GM21423 (cell line): ENCODE data around the gene NELL1.

ENCODE experiments used
- ATAC-seq: cut with Tn5 transposase; IDR thresholded peaks from one replicate; pipeline ENCODE4 v1.9.1; 2021; ENCODE audit warnings: mild to moderate bottlenecking, moderate library complexity; ENCODE audit not compliant: unreplicated experiment

The NELL1 gene

DNA sequence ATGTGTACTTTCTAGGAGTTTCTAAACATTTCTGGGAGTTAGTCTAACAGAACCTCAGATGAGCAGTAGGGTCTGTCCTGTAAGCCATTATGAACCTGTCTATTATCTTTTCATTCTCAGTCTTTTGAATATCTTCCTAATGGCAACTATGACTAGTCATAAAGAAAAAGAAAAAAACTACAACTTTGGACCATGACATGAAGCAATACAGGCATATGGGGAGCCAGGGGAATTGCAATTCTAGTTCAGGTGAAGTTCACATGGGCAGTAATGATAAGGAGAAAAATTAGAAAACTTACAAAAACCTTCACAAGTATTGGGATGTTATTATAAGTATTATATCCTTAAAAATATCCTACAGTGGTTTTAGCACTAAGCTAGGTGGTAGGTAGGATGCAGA lies 874.5 kb downstream of the NELL1 start:
- no peak for ATAC-seq

DNA sequence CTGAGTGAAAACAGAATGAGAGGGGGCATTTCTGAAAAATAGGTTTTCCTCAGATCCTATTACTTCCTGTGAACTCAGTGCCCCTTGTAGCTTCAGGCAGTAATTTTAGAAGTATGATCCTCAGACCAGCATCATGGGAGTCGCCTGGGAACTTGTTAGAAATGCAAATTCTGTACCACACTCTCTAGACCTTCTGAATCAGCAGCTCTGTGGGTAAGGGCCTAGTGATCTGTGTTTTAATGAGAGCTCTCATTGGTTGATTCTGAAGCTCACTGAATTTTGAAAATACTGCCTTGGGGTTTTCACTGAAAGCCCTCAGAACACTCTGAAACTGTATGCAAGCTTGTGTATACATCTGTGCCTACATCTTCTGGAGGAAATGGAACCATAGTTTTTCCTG lies 876.3 kb downstream of the NELL1 start:
- no peak for ATAC-seq

DNA sequence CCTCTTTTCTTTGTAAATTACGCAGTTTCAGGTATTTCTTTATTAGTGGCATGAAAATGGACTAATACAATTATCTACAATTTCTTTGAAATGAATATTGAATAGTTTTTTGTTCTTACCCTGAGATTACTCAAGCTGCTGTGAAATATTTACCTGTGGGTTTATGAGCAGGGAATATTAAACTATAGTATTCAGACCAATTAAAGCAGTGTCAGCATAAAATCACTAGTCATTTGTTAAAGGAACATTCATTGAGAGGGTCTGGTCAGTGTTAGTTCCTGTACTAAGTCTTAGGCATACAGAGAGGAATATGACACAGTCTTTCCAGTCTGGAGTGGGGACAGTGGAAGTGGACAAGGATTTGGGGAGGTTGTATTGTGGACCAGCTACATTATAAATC lies 877.3 kb downstream of the NELL1 start:
- ATAC-seq, result no peak

DNA sequence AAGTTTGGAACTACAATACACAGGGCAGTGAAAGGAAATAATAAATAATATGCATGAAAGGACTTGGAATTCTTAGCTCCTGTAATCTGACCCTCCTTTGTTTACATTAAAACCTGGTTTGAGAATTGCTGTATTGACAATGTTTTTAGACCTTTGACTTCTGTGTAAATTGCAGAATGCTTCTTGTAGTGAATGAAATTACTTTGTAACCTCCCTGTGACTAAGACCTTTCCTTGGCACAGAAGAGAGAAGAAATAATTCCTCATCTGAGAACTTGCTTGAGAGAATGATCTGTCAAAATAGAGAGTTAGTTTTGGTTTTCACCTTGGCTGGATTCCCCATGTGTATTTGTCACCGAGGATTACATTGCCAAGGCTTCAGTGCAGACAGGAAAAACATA lies 883.5 kb downstream of the NELL1 start:
- no peak for ATAC-seq

DNA sequence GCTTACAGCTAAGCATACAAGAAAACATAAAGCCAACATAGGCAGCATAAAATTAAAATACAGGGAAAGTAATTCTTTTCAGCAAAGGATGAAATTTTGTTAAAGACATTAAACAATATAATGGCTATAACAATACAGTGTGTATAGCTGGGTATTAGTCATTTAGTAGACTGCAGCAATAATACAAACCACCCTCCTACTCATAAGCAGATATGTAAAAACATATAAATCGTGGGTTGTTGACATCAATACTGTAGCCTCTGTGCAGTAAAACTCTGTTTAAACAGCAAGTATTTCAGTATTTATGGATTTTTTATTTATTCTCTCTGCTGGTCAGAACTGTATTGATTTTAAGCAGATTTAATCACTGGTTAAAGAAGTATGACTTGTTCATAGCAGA lies 884.4 kb downstream of the NELL1 start:
- ATAC-seq, result no peak

DNA sequence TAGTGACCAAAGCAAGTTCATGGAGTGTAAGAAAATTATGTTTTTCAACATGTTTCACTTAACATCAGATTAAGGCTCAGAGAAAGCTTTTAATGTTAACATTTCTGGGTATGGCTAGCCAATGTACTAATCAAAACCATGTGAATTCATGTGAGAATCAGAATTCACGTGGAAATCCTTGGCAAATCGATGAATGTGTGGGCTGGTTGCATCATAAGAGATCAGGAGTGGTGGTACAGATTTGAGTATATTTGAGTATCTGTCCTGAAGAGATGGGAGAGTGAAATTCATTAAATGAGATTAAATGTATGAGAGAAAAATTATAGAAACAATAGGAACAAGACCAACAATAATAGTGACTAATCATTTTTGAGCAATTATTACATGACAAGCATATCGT lies 884.9 kb downstream of the NELL1 start:
- no peak for ATAC-seq

DNA sequence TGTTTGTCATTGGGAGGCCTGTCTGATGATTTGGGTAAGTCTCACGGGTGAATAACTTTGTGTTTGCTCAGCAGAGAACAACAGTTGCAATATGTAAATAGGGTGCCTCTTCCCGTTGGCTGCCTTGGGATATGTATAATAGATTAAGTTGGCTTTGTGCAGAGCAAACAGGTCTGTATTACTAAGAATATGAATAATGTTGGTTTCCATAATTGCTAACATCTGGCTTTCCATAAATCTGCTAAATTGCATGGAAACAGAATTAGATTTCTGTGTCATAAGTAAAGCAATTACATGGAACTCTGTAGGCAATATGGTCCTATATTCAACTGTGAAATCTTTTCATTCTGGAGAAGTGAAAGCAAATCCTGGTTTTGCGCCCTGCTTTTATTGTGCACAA lies 887.5 kb downstream of the NELL1 start:
- no peak for ATAC-seq

DNA sequence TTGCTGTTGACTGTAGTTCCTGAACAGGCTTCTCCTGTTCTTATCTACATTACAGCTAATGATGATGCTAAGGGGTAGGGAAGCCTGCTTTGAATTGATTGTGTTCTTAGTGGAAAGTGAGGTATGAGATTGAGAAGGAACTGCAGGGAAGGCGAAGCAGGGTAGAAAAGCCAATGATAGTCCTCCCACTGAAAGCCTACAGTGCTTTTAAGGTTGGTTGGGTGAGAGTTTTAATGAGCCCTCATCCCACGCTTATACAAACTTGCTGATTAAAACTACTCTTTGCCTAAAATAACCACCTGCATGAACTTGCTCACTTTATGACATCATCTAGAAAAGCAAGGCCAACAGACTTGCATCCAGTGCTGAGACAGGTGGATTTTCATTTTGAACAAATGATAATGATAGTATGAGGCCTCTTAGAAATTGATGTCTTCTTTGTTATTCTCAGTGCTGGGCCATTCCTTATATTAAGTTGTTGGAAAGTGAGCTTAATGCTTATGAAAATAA lies 891.1 kb downstream of the NELL1 start:
- no peak for ATAC-seq

DNA sequence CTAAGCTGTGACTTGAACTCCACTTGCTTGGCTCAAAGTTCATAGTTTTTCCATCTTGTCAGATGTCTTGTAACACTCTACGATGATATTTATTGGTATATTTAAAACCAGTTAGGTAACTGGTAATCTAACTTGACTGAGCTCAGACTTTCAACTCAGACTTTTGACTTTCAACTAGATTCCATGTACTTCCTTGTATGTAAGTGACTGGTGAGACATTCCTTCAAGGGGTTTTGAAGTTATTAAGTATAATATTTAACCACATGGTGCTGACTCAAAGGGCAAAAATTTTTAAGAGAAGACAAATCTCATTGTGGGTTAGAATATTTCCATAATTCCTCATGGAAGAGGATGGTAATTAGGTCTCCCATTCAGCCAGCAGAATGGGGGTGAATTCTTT lies 892.2 kb downstream of the NELL1 start:
- no peak for ATAC-seq

DNA sequence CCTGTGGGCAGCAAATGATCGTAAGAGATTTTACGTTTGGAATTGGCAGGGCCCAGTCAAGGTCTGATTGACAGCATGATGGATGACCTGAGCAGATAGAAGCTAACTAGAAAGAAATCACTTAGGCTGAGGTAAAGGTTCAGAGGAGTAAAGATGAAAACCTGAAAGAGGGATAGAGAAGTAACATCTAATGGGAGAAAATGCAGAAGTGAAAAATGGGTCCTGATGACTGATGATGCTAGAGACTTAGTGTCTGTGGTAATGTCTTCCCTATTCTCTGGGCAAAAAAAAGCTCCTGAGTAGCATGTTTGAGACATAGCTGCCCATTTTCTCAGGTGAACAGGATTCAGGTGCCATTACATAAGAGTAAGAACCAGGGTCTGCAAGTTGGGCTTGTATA lies 894.7 kb downstream of the NELL1 start:
- peak; percentile 48 for ATAC-seq

DNA sequence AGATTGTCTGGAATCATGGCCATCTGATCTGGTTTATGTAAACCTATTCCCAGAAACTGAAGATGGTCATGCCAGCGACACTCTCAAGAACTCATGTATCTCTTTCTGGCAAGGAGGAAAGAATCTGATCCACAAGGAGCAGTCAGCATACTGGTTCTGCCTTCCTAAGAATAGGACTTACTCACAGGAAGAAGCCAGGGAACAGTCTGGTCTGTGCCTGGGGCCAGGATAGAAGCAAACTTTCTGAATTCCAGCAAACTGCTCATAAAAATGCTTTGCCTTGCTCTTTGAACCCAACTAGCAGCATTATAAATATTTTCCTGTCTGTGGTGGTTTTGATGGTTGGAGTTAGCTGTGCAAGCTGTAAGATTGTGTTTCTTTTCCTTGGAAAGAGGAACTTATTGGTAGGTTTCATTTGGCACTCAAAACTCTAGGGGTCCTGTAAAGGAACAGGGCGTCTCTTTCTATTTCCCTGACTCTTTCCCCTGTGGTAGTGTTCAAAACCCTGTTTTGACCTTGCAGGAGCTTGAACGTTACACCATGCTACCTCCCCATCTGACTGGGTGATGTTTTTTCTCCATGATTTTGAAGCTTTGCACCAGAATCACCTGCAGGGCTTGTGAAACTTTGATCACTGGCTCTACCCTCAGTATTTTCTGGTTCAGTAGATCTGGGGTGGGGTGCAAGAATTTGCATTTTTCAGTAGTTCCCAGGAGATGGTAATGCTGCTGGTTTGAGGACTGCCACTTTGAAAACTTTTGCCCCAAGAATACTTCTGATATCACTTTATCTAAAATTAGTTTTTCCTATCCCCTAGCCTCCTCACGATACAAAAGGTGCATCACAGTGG lies 895.7 kb downstream of the NELL1 start:
- ATAC-seq, result no peak

DNA sequence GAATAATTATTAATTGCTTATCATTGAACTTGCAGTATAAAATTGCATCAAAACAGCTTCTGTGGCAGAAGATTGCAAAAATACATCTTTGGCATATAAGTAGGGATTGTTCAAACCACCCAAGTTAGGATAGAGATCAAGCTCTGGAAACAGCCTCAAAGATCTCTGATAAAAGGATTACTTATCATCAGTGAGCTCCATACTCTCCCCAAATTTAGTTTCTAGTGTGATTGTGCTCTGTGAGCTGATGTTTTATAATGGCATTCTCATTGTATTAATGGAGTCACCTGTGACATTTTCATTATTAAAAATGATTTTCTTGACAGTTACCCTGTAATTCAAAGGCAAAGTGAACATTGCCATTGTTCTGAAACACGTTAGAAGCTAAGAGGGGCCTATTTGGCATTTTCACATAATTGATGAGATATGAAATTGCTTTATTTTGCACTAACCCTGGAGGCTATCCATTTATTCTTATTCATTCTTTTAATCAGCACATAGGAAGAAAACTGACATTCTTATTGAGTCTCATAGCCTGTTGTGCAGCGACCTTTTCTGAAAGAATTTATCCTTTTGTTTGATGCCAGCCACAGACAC lies 897.2 kb downstream of the NELL1 start:
- ATAC-seq, result no peak

DNA sequence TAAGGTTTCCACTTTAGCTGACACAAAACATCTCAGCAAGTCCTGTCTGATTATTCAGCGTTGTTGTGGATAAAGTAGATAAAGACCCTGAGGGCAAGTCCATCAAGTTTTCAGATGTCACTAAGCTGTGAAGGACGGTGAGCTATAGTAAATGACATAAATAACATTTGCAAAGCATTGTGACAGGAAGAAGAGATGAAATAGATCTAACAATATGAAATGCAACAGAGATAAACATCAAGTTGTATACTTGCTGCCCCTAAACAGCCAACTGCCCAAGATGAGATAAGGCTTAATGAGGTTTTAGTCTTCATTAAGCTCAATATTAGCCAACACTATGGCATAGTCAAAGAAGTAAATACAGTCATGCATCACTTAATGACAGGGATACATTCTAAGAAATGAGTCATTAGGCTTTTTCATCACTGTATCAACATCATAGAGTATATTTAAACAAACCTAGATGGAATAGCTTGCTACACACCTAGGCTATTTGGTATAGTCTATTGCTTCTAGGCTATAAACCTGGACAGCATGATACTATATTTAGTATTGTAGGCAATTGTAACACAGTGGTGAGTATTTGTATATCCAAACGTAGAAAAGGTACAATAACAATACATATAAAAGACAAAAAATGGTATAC lies 898.4 kb downstream of the NELL1 start:
- ATAC-seq, result no peak

DNA sequence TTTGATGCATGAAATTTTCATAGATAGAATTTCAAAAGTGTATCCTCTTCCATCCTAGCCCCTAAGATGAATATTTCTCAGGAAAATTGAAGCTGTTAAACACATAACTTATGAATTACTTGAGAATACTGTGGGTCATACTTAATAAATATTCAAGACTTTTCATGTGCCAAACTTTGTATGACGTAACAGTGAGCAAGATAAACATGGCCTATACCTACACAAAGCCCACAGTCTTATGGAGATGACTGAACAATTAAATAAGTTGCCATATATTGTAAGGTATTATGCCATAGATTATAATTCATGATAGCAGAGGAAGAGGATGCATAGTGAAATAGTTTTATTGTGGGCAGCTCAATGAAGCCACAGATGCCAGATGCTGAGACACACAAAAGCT lies 902.8 kb downstream of the NELL1 start:
- no peak for ATAC-seq

DNA sequence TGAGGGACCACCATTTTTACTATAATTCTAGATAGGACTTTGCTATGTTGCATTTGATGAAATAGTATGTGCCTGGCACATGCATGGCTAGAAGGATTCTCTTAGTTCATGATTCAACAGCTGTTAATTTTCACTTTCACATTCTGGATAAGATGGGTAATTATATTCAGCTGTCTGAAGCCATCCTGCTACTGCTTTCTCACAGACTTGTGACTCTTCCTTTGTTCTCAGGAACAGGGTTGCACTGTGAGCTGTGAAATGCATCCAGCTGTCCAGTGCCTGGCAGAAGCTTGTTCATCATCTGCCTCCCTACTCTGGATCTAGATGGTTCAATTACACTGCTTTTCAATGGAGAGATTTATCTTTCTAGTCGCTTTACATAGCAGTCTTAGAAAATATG lies 913.4 kb downstream of the NELL1 start:
- no peak for ATAC-seq

DNA sequence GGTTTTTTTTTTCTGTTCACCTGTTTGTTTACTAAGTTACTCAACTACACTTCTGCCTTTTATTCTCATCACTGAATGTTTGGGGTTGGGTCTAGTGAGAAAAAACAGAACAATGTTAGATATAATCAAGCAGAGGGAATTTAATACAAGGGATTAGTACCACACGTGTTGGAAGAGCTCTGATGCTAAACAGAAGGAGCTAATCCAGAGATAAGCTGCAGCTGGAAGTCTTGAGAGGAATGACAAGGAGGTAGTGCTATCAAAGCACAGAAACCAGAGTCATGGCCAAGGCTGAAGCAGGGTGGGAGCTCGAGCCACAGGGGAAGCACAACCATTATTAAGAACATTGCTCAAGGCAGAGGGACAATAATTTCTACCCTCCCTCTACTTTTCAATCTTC lies 919.4 kb downstream of the NELL1 start:
- ATAC-seq, result no peak

DNA sequence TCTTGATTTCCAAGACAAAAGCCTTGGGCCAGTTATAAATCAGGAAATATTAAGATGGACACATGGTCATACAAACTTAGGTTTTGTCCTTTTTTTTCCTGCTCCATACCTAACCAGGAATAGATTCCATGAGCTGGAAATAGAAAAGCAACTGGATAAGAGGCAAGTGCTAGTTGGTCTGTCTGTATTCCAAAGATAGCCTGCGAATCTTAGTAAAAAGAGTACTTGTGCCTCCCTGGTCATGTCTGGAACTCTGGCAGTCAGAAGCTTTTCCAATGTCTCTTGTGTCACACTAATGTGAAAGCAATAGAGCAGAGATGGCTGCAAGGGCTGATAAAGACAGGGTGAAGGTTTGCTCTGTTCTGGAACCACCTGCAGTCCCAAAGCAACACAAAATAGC lies 933.3 kb downstream of the NELL1 start:
- no peak for ATAC-seq

DNA sequence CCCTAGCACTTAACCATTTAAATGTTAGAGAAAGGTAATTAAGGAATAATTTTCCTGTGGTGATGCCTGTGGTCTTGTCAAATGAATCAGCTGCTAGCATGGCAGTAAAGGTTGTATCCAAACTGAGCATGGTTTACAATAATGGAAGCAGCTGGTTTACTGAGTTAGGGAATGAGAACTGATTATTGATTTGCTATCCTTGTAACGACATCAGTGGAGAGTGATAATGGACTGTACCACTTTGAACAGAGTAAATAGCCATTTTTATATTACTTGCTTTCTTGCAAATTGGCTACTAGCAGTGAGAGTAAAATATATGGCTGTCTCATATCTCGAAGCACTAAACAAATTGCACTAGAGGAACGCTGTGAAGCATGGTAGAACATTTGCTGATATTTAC lies 934.5 kb downstream of the NELL1 start:
- no peak for ATAC-seq

DNA sequence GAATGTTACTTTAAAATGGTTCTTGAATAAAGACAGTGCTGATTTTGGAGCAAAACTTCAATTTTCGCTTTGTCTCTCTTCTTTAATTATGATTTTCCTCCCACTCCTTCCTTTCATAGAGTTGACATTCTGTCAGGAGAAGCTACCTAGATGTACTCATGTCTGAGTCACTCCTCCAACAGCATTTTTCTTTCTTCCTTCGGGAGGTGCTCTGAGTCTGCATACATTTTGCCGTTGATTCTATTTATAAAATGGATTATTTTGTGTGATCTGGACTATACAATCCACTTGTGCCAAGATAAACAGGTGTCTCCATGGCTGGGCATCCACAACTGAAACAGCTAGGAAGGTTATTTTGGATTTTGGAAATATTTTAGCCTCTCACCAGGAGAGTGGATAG lies 935.2 kb downstream of the NELL1 start:
- ATAC-seq, result no peak

DNA sequence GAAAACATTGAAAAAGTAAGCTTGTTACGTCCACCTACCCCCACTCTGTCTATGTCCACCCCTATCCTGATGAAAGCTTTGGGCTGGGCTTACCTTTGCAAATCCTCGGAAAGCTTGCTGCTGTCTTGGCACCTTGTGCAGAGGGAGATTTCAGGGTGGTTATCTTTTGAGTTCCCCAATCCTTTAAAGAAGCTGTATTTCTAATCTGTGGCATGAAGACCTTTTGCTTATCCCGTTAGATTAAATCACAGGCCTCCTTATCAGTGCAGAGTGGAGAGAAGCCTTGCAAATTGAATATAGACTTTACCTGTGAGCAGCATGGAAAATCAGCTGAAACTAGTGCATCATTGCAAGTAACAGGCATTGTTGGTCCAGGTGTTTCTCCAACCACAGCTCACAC lies 942.9 kb downstream of the NELL1 start:
- ATAC-seq, result no peak

DNA sequence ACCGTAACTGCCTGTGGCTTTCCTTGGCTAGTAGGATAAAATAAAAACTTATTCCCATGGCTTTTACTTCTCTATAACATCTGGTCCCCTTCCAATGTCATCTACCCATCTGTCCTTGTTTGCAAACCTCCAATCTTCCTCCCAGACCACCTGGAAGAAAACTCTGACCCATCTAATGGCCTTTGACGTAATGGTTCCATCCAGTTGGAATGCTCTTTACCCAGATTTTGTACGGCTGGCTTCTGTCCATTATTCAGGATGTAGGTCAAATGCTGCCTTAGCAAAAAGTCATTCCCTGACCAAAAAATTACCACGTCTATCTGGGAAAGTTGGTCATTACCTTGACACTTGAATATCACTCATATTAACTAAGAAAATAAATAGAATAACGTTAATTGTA lies 945.6 kb downstream of the NELL1 start:
- no peak for ATAC-seq

DNA sequence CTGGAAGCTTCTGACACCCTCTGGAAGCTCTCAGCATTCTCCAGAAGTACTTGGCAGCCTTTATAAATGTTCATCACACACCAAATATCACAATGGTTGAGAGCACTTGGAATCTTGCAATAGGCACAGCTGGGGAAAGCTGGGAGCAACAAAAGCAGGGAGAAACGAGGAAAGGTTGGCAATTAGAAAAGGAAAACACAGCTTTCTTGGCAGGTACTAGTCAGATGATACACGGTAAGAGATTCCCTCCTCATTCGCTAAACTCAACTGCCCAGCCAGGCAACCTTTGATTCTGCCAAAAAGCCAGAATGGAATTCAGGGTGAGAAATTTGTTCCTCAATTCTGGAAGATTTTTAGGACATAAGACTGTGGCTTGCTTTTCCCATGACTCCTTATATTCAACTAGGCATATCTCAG lies 946.6 kb downstream of the NELL1 start:
- ATAC-seq, result no peak
